Measurements from ENCODE around the gene ADGRF4.

Gene ADGRF4

DNA sequence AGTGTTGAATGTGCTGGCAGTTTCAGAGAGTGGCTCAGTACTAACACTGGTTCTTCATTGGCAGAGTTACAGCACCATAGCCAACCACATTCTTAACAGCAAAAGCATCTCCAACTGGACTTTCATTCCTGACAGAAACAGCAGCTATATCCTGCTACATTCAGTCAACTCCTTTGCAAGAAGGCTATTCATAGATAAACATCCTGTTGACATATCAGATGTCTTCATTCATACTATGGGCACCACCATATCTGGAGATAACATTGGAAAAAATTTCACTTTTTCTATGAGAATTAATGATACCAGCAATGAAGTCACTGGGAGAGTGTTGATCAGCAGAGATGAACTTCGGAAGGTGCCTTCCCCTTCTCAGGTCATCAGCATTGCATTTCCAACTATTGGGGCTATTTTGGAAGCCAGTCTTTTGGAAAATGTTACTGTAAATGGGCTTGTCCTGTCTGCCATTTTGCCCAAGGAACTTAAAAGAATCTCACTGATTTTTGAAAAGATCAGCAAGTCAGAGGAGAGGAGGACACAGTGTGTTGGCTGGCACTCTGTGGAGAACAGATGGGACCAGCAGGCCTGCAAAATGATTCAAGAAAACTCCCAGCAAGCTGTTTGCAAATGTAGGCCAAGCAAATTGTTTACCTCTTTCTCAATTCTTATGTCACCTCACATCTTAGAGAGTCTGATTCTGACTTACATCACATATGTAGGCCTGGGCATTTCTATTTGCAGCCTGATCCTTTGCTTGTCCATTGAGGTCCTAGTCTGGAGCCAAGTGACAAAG lies 17.0 kb upstream of the ADGRF4 start:
- DNase-seq, result no peak

DNA sequence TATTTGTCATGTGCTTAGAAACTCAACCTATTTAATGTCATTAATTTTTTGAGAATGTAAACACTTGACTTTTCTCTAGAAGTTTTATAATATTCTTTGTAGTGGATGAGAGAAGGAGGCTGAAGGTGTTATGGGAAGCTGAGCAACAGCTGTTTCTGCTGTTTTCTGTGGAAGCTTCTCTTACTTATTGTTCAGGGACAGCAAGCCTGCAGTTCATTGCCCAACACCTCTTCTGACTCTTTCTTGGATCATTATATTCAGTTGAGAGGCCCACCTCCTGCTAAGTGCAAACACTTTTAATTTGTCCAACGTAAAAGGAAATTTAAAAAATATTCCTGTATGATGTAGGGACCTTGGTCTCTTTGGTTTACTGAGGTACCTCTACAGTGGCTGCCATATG lies 12.0 kb upstream of the ADGRF4 start:
- no peak for DNase-seq

- DNase-seq, result no peak
Measured at GRCh38 chr6:47687432-47687831, 10.9 kb upstream of the ADGRF4 start.

DNA sequence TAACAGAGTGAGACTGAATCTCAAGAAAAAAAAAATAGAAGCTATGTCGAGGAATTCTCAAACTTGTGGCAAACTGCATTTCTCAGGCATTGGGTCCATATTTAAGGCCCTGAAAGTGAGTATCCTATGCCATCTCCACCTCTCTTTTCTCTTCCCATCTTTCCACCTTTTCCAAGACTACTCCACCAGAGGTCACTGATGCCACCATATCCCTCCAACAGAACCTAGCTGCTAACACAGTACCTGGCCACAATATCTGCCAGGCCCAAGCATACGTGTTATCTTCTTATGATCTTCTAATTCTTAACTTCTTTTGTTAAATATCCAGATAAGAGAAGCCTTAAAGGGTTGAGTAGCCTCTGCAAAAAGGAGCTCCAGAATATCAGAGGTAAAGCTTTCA lies 8.2 kb upstream of the ADGRF4 start:
- no peak for DNase-seq

DNA sequence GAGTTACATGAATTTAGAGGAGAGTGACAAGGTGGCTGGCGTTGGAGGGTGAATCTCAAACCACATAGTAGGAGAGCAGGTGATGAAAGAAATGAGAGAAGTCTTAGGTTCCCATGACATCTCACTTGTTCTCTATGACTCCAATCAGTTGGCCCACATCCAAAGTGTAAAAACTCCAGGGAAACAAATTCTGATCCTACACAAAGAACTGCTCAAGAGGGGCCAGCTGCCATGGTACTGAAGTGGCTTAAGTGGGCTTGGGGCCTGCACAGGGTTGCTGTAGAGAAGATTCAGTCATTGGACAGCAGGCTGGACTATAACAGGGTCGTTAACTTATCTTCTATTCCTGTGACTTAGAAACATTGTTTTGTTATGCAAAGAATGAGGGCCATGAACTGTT lies 7.6 kb upstream of the ADGRF4 start:
- no peak for DNase-seq

DNA sequence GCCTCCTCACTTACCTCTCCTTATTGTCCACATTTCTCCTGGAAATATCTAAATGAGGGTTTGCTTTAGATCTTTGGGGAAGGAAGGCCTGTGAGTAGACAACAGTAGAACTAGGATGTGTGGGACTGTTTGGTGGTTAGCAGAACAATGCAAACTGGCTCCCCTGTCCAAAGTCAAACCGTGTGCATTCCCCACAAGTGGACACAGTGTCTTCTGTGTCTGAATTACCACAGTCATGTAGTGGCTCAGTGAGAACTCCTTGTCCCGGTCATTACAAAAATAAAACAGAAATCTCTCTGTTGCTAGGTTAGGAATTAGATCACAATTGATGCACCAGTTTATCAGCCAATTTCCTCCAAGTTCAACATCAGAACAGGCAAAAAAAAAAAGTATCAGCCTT lies 455 bp upstream of the ADGRF4 start:
- DNase-seq, result no peak

GRCh38 chr6:47700053-47700452 lies 1.7 kb downstream of the ADGRF4 start:
- DNase-seq, result peak; percentile 17

GRCh38 chr6:47700596-47700995 lies 2.2 kb downstream of the ADGRF4 start:
- DNase-seq, result no peak

GRCh38 chr6:47701363-47701762 lies 3.0 kb downstream of the ADGRF4 start:
- no peak for DNase-seq

GRCh38 chr6:47709160-47709559 lies 10.8 kb downstream of the ADGRF4 start:
- no peak for DNase-seq

DNA sequence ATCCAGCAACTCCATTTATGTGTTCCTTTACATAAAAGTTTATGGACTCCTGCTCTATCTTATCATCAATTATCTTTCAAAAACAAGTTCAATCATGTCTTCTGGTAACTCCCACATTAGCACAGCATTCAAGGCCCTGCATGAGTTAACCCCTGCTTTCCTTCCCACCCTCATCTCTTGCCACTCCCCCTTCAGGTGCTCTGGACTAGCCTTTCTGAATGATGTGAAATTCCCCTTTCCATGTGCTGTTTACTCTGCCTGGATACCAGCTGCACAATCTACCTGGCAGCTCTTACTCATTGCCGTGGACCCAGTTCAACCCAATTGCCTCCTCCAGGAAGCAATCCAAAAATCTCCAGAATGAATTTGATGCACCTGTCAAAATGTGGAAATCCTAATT lies 11.9 kb downstream of the ADGRF4 start:
- no peak for DNase-seq

DNA sequence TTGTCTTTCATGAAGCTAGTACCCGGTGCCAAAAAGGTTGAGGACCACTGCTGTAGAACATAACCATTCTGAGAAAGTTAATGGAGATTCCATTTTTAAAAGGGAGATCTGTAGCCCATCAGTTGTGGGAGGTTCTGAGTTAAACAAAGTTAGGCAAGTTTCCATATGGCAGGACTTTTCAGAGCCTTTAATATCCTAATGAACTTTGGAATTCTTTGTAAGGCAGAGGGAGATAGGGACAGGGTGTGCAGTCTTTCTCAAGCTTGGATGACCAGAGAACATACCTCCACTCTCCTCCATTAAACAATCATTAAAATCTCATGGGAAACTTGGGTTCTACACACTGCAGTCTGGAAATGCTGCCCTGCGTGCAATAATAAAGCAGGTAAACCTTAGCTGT lies 14.8 kb downstream of the ADGRF4 start:
- no peak for DNase-seq

DNA sequence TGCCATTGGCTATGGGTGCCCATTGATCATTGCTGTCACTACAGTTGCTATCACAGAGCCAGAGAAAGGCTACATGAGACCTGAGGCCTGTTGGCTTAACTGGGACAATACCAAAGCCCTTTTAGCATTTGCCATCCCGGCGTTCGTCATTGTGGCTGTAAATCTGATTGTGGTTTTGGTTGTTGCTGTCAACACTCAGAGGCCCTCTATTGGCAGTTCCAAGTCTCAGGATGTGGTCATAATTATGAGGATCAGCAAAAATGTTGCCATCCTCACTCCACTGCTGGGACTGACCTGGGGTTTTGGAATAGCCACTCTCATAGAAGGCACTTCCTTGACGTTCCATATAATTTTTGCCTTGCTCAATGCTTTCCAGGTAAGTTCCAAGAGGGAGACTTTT lies 16.4 kb downstream of the ADGRF4 start:
- DNase-seq, result no peak

DNA sequence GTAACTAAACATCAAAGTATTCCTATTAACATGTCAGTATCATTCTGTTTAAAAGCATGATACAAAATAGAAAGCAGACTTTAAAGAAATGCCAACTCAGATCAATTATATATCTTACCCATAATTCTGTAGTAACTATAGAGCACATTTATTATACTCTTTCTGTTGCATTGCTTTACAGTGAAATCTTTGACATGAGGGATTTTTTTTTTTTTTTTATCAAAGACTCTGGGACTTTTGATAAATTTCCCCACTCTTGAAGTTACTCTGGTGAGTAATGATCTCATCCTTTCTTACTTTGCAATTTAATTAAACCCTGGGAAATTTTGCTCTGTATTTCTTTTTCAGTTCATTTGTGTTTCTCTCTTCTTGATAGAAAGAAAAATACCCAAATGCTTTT lies 17.4 kb downstream of the ADGRF4 start:
- no peak for DNase-seq

GRCh38 chr6:47716207-47716606 lies 17.8 kb downstream of the ADGRF4 start:
- no peak for DNase-seq

- DNase-seq, result no peak
Measured at GRCh38 chr6:47718571-47718970, 20.2 kb downstream of the ADGRF4 start.

DNA sequence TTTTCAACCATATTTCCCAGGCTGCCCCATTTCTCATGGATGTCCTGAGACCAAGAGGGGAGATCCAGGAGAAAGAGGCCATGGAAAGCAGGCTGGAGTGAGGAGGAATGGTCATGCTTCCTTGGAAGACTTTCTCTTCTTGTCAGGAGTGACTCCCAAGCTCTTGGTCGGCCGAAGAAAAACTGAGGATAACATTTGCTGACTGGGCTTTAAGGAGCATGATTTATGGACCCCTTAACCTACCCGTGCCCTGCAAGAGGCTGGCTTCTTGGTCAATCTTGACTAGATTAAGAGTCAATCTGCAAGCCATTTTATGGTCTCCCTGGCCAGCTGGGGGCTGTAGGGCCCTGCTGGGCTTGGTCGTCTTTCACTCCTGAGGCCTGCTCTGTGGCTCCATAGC lies 22.8 kb downstream of the ADGRF4 start:
- DNase-seq, result no peak

GRCh38 chr6:47722194-47722593 lies 23.8 kb downstream of the ADGRF4 start:
- DNase-seq, result no peak

- DNase-seq, result no peak
Measured at GRCh38 chr6:47724300-47724699, 25.9 kb downstream of the ADGRF4 start.

- DNase-seq, result no peak
Measured at GRCh38 chr6:47727391-47727790, 29.0 kb downstream of the ADGRF4 start.

- DNase-seq, result no peak
Measured at GRCh38 chr6:47729019-47729418, 30.6 kb downstream of the ADGRF4 start.

DNA sequence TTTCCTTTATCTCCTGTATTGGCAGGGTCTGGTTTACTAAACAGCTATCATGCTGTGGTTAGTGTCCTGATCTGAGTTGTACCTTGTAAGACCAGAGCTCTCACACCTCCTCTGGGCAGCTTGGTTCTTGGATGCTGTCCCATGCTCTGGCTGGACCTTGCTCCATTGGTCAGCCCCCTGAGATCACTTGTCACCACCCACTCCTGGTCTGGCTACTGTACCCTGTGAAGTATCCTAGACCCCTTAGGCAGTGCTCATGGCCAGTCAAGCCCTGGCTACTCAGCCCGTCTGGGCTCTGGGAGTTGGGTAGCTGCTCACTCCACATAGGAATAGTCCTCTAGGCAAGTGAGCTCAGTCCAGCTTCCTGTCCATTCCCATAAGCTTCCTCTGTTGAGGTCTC lies 31.1 kb downstream of the ADGRF4 start:
- no peak for DNase-seq

DNA sequence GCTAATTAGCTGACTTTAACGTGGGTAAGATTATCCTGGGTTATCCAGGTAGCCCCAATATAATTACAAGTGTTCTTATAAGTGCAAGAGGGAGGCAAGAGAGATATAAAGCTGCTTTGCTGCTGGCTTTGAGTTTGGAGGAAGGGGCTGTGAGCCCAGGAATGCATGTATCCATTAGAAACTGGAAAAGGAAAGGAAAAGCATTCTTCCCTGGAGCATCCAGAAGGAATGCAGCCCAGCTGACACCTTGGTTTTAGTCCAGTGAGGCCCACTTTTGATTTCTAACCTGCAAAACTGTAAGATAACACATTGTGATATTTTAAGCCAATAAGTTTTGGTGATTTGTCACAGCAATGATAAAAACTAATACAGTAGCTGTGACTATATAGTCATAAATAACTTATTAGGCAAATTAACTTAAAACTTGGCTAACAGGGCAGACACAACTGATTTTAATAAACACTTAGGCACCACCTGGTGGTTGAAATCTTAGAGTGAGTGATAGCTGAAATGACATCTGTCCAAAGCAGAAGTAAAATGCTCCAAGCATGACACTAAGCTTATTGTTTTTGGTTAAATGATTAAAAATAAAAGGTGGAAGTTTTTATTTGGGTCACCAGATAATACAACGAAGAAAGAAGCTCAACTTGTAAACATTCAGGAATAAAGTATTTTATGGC lies 35.6 kb downstream of the ADGRF4 start:
- no peak for DNase-seq

GRCh38 chr6:47734831-47735481 lies 36.6 kb downstream of the ADGRF4 start:
- DNase-seq, result no peak
